ENCODE data around the gene CYP2A6.
A peak's percentile ranks its signal among the peaks of the same experiment; 100 is the strongest.
"Not testable (repeated sequence)": the region's sequence is repeated elsewhere in the genome, so short reads cannot be mapped to it uniquely, and the experiment has no call there.

Gene CYP2A6

GRCh38 chr19:40850277-40850676 is at the start of gene CYP2A6:
Gene CYP2A6, minus strand, starts transcription at chr19:40850447. Its CDS starts 21 bp downstream, at chr19:40850426.
- H3K9me3 Mint-ChIP-seq, ATAC-seq, H3K27ac Mint-ChIP-seq, H3K36me3 Mint-ChIP-seq, H3K4me1 Mint-ChIP-seq, H3K4me3 Mint-ChIP-seq: not testable (repeated sequence)
- peaks cover 33% of the 10 kb centered on the region for H3K27me3 Mint-ChIP-seq

DNA sequence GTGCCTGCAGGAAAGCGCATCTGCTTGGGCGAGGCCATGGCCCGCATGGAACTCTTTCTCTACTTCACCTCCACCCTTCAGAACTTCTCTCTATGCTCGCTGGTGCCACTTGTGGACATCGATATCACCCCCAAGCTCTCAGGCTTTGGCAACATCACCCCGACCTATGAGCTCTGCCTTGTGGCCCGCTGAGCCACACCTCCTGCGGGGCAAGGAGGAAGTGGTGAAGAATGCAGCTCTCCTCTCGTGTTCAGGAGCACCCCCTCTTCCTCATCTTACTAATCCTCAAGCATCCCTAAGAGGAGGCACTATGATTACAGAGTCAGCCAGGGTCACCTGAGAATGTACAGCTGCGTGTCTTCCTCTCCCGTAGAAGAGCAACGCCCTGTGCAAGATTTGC is 49.7 kb upstream of the CYP2A6 start:
- ATAC-seq, H3K4me3 Mint-ChIP-seq, H3K27ac Mint-ChIP-seq, H3K9me3 Mint-ChIP-seq, H3K36me3 Mint-ChIP-seq, H3K4me1 Mint-ChIP-seq: not testable (repeated sequence)
- H3K27me3 Mint-ChIP-seq = peaks cover 63% of the 10 kb centered on the region

GRCh38 chr19:40896843-40897789 is 46.9 kb upstream of the CYP2A6 start:
- ATAC-seq, H3K4me3 Mint-ChIP-seq, H3K4me1 Mint-ChIP-seq, H3K27ac Mint-ChIP-seq, H3K9me3 Mint-ChIP-seq, H3K36me3 Mint-ChIP-seq: not testable (repeated sequence)
- peaks cover 70% of the 10 kb centered on the region for H3K27me3 Mint-ChIP-seq

GRCh38 chr19:40896418-40896796 is 46.2 kb upstream of the CYP2A6 start:
- peaks cover 5% of the 10 kb centered on the region for H3K4me1 Mint-ChIP-seq
- no peaks in the 10 kb centered on the region for H3K9me3 Mint-ChIP-seq
- H3K4me3 Mint-ChIP-seq = no peak overlapping the region
- peaks cover 72% of the 10 kb centered on the region for H3K27me3 Mint-ChIP-seq
- no peaks in the 10 kb centered on the region for H3K36me3 Mint-ChIP-seq
- ATAC-seq = no peak
- H3K27ac Mint-ChIP-seq = no peak overlapping the region

DNA sequence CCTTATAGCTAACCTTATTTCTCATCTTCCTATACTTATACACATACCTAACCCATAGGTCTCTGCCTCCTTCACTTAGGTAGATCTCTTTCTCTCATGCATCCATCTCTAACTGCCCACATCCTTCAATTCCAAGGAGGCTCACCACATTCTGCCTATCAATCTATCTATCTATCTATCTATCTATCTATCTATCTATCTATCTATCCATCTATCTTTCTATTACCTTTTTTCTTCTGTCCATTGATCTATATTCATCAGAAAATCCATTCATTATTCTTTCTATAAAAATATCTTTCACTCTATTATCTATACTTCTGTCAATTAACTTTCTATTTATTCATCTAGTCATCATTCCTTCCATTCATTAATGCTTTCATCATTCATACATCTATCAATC is 42.9 kb upstream of the CYP2A6 start:
- ATAC-seq = no peak
- Mint-ChIP-seq H3K27me3 (peaks cover 55% of the 10 kb centered on the region), H3K4me3 (no peak overlapping the region), H3K9me3 (no peaks in the 10 kb centered on the region), H3K27ac (no peak overlapping the region), H3K4me1 (no peaks in the 10 kb centered on the region), H3K36me3 (no peaks in the 10 kb centered on the region)

- Mint-ChIP-seq H3K9me3 (no peaks in the 10 kb centered on the region), H3K27ac (no peak overlapping the region), H3K4me1 (no peaks in the 10 kb centered on the region), H3K4me3 (no peak overlapping the region), H3K27me3 (peaks cover 31% of the 10 kb centered on the region), H3K36me3 (no peaks in the 10 kb centered on the region)
- ATAC-seq = no peak
Measured at GRCh38 chr19:40889366-40889765, 39.1 kb upstream of the CYP2A6 start.

GRCh38 chr19:40888191-40888590 is 37.9 kb upstream of the CYP2A6 start:
- Mint-ChIP-seq H3K36me3 (no peaks in the 10 kb centered on the region), H3K4me3 (no peak overlapping the region), H3K27me3 (peaks cover 20% of the 10 kb centered on the region), H3K4me1 (no peaks in the 10 kb centered on the region), H3K27ac (no peak overlapping the region), H3K9me3 (no peaks in the 10 kb centered on the region)
- ATAC-seq = no peak

DNA sequence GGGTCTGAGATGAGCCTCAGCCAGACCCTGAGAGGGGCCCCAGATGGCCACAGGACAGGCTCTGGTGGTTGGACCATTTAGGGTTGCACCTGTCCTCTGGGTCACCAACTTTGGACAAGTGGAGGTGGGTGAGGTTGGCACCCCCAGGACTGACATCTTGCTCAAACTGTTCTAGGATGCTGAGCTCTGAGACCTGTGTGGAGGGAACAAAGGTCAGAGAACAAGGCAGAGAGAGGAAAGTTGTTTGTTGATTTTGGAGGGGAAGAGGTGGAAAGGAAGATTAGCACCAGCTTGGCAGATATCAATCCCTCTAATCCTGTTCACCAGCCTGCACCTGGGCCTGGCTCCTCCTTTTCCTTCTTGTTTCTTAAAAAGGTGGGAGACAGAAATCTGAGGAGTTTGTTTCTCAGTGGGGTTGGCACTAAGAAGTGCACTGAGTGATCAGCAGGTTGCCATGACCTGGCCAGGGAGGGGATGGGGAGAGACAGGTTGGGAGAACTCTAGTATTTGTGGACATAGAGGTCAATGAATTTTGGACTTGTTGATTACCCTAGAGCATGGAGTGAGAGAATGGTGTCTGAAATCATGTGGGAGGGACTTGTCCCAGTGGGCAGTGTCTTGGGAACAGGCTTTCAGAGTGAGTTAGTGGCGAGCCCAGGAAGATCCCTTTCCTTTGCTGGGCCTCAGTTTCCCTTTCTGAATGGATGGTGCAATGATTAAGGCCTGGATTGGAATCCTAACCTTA is 34.1 kb upstream of the CYP2A6 start:
- H3K4me3 Mint-ChIP-seq, H3K36me3 Mint-ChIP-seq, H3K27ac Mint-ChIP-seq, H3K4me1 Mint-ChIP-seq, H3K9me3 Mint-ChIP-seq: not testable (repeated sequence)
- peaks cover 33% of the 10 kb centered on the region for H3K27me3 Mint-ChIP-seq
- peak; percentile 13 for ATAC-seq

- H3K27me3 Mint-ChIP-seq = peaks cover 56% of the 10 kb centered on the region
- not testable (repeated sequence) for H3K4me3 Mint-ChIP-seq, H3K27ac Mint-ChIP-seq, H3K4me1 Mint-ChIP-seq, ATAC-seq, H3K9me3 Mint-ChIP-seq, H3K36me3 Mint-ChIP-seq
Measured at GRCh38 chr19:40882062-40882461, 31.8 kb upstream of the CYP2A6 start, which contains the start of gene CYP2A7. Gene CYP2A7, minus strand, starts transcription at chr19:40882231. Its CDS starts 21 bp downstream, at chr19:40882210.

DNA sequence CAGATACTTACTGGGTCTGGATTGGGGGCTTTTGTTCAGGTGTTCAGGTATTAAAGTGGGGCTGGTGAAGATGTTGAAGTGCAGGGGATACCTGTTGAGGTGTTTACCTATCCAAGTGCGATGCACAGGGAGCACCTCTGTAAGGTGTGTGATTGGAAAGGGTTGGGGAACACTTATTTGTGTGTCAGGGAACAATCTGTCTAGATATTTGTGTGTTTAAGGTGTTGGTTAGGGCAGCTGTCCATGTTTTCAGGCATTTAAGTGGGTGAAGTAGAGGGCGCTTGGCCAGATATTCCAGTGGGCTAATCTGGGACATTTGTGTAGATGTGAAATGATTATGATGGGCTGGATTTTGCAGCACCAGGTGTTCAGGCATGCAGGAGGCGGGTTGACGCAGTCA is 29.1 kb upstream of the CYP2A6 start:
- H3K4me3 Mint-ChIP-seq, H3K36me3 Mint-ChIP-seq, H3K27ac Mint-ChIP-seq, ATAC-seq, H3K4me1 Mint-ChIP-seq, H3K9me3 Mint-ChIP-seq: not testable (repeated sequence)
- peaks cover 66% of the 10 kb centered on the region for H3K27me3 Mint-ChIP-seq

DNA sequence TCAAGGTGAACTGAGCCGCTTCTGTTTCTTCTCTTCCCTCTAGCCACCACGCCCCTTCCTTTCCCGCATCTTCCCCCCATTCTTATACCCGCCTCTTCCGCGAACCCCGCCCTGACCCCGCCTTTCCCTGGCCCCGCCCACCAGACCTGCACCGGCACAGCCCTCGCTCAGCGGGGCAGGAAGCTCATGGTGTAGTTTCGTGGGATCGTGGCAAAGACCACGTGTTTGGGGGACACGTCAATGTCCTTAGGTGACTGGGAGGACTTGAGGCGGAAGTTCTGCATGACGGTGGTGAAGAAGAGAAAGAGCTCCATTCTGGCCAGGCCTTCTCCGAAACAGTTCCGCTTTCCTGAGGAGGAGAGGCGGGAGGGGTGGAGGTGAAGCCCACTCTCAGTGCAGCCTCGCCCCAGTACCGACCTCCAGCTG is 25.3 kb upstream of the CYP2A6 start:
- Mint-ChIP-seq H3K27me3 (peaks cover 76% of the 10 kb centered on the region), H3K4me3 (peak overlapping the region; percentile 66)
- not testable (repeated sequence) for H3K9me3 Mint-ChIP-seq, H3K27ac Mint-ChIP-seq, H3K36me3 Mint-ChIP-seq, H3K4me1 Mint-ChIP-seq
- peak; percentile 83 for ATAC-seq

GRCh38 chr19:40874874-40875273 is 24.6 kb upstream of the CYP2A6 start:
- H3K9me3 Mint-ChIP-seq, H3K27ac Mint-ChIP-seq, H3K4me1 Mint-ChIP-seq, ATAC-seq, H3K36me3 Mint-ChIP-seq: not testable (repeated sequence)
- Mint-ChIP-seq H3K27me3 (peaks cover 76% of the 10 kb centered on the region), H3K4me3 (peak overlapping the region; percentile 66)

- not testable (repeated sequence) for H3K4me3 Mint-ChIP-seq, ATAC-seq, H3K36me3 Mint-ChIP-seq, H3K9me3 Mint-ChIP-seq, H3K4me1 Mint-ChIP-seq, H3K27ac Mint-ChIP-seq
- H3K27me3 Mint-ChIP-seq = peaks cover 76% of the 10 kb centered on the region
Measured at GRCh38 chr19:40873873-40874272, 23.6 kb upstream of the CYP2A6 start.

DNA sequence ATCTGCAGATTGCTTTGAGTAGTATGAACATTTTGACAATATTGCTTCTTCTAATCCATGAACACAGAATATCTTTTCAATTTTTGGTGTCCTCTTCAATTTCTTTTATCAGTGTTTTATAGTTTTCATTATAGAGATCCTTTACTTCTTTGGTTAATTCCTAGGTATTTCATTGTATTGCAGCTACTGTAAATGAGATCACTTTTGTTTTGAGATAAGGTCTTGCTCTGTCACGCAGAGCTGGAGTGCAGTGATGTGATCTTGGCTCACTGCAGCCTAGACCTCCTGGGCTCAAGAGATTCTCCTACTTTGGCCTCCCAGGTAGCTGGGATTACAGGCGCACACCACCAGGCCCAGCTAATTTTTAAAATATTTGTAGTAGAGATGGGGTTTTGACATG is 22.0 kb upstream of the CYP2A6 start:
- H3K27ac Mint-ChIP-seq = no peak overlapping the region
- no peaks in the 10 kb centered on the region for H3K36me3 Mint-ChIP-seq
- no peak for ATAC-seq
- H3K27me3 Mint-ChIP-seq = peaks cover 60% of the 10 kb centered on the region
- no peak overlapping the region for H3K4me3 Mint-ChIP-seq
- H3K4me1 Mint-ChIP-seq = peaks cover 8% of the 10 kb centered on the region
- H3K9me3 Mint-ChIP-seq = peaks cover 4% of the 10 kb centered on the region

DNA sequence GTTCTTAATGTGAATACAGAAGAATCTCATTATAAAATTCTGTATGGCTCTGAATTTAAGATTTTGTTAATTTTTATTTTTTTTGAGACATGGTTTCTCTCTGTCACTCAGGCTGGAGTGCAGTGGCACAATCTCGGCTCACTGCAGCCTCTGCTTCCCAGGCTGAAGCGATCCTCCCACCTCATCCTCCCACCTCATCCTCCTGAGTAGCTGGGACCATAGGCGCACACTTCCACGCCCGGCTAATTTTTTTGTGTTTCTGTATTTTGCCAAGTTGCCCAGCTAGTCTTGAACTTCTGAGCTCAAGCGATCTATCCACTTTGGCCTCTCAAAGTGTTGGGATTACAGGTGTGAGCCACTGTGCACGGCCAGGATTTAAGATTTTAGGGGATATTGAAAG is 17.5 kb upstream of the CYP2A6 start:
- H3K36me3 Mint-ChIP-seq = no peaks in the 10 kb centered on the region

More for the DNA sequence above, 17.5 kb upstream of the CYP2A6 start:
- H3K27ac Mint-ChIP-seq = no peak overlapping the region
- no peak for ATAC-seq
- H3K9me3 Mint-ChIP-seq = peaks cover 4% of the 10 kb centered on the region
- no peak overlapping the region for H3K4me3 Mint-ChIP-seq
- H3K27me3 Mint-ChIP-seq = peaks cover 39% of the 10 kb centered on the region
- no peaks in the 10 kb centered on the region for H3K4me1 Mint-ChIP-seq
